MCF 10A (cell line): ENCODE data around the gene SAMD14. TPM values are rescaled to one million over a fixed set of nuclear protein-coding genes. Genes with fewer than 3 reads are reported as not detected.
A peak's percentile ranks its signal among the peaks of the same experiment; 100 is the strongest.

Source experiments
- BruUV-seq: library from RNA; stranded (reverse); fragments of 400-500 nt; replicated peaks from 2 replicates; lab custom pipeline; 2021; lab: Mats Ljungman, UMichigan
- CTCF ChIA-PET: fragments of 300-600 bp; sonication (Branson Sonifier 250); formaldehyde crosslinking; extraction: SDS; loops from one replicate; lab custom pipeline; 2021; ENCODE audit warnings: antibody characterized with exemption, inconsistent platforms; lab: Yijun Ruan, JAX
- POLR2A ChIA-PET: fragments of 300-600, 350-650 bp; sonication (Branson Sonifier 250); formaldehyde crosslinking; extraction: SDS; loops from one replicate; lab custom pipeline; 2020; ENCODE audit warnings: antibody characterized with exemption, inconsistent platforms; lab: Yijun Ruan, JAX
- DNase-seq: peaks from one replicate; pipeline ENCODE4 v3.0.0-alpha.2; 2018; ENCODE audit not compliant: unreplicated experiment
- H3K27ac Mint-ChIP-seq: one replicate; pipeline ENCODE4 v1.8.0; 2022; ENCODE audit warnings: mild to moderate bottlenecking, low read depth, mixed read lengths; ENCODE audit not compliant: unreplicated experiment
- H3K27me3 Mint-ChIP-seq: one replicate; pipeline ENCODE4 v1.8.0; 2022; ENCODE audit warnings: mixed read lengths; ENCODE audit not compliant: insufficient read depth, unreplicated experiment
- H3K36me3 Mint-ChIP-seq: one replicate; pipeline ENCODE4 v1.8.0; 2022; ENCODE audit warnings: mild to moderate bottlenecking, moderate library complexity, mixed read lengths; ENCODE audit not compliant: insufficient read depth, unreplicated experiment
- H3K4me1 Mint-ChIP-seq: one replicate; pipeline ENCODE4 v1.8.0; 2022; ENCODE audit warnings: mixed read lengths; ENCODE audit not compliant: insufficient read depth, unreplicated experiment
- H3K4me3 Mint-ChIP-seq: one replicate; pipeline ENCODE4 v1.8.0; 2022; ENCODE audit warnings: mild to moderate bottlenecking, moderate library complexity, mixed read lengths; ENCODE audit not compliant: unreplicated experiment
- H3K9me3 Mint-ChIP-seq: one replicate; pipeline ENCODE4 v1.8.0; 2022; ENCODE audit warnings: mixed read lengths; ENCODE audit not compliant: unreplicated experiment
- CTCF ChIP-seq: fragments of 200-600 bp; IDR thresholded peaks from one replicate; pipeline ENCODE4 v1.8.0; 2022; ENCODE audit warnings: antibody characterized with exemption, mild to moderate bottlenecking; ENCODE audit not compliant: unreplicated experiment
- intact Hi-C: fragments of 100-400 bp; cut with micrococcal nuclease; formaldehyde crosslinking; loops from 2 replicates; pipeline ENCODE4 v1.14.1; 2022
- total RNA-seq: library from RNA; stranded (reverse); gene quantifications from 2 replicates; pipeline ENCODE4 v1.2.3, GENCODE V29; 2022

Gene SAMD14
- total RNA-seq, 1 experiment from 2014 or later: 0.09 TPM

- intact Hi-C loops: no loop called here
- H3K36me3 Mint-ChIP-seq: peaks cover 13% of the 10 kb centered on the region
- POLR2A ChIA-PET: interaction anchor here (0.6 to 5.7 kb wide), 8 partner anchors 13 to 91 kb away, joined by 3 to 35 read pairs (median 5); no protein-coding TSS in a partner anchor
- H3K27me3 Mint-ChIP-seq: no peaks in the 10 kb centered on the region
- no peaks in the 10 kb centered on the region for H3K9me3 Mint-ChIP-seq
- peaks cover 38% of the 10 kb centered on the region for H3K4me1 Mint-ChIP-seq
- no peak for DNase-seq
- peak overlapping the region; percentile 82 for H3K4me3 Mint-ChIP-seq
- CTCF ChIA-PET: interaction anchor here (1.0 to 1.6 kb wide), 9 partner anchors 9 to 55 kb away, joined by 3 to 12 read pairs (median 5); no protein-coding TSS in a partner anchor
- TF ChIP-seq CTCF: no peak
- H3K27ac Mint-ChIP-seq: peak overlapping the region; percentile 89
- no TSS peak for BruUV-seq
These were observed 17.9 kb upstream of the SAMD14 start for GRCh38 chr17:50147841-50148225.

- POLR2A ChIA-PET: interaction anchor here (5.7 kb wide), 1 partner anchor 31 kb away, joined by 35 read pairs; no protein-coding TSS in a partner anchor
- Mint-ChIP-seq H3K27me3 (no peaks in the 10 kb centered on the region), H3K4me3 (peak overlapping the region; percentile 82), H3K36me3 (peaks cover 17% of the 10 kb centered on the region), H3K4me1 (peaks cover 38% of the 10 kb centered on the region), H3K9me3 (no peaks in the 10 kb centered on the region), H3K27ac (peak overlapping the region; percentile 89)
- BruUV-seq: no TSS peak
- CTCF ChIA-PET: interaction anchor here (0.7 to 1.6 kb wide), 5 partner anchors 8 to 32 kb away, joined by 3 to 12 read pairs (median 3); no protein-coding TSS in a partner anchor
- TF ChIP-seq CTCF: no peak
- no peak for DNase-seq
- intact Hi-C loops: no loop called here
These were observed 17.1 kb upstream of the SAMD14 start for GRCh38 chr17:50146927-50147665.

- no peak overlapping the region for H3K4me3 Mint-ChIP-seq
- POLR2A ChIA-PET: no interaction called here
- H3K27ac Mint-ChIP-seq: peak overlapping the region; percentile 89
- no peaks in the 10 kb centered on the region for H3K9me3 Mint-ChIP-seq
- TF ChIP-seq CTCF: no peak
- H3K4me1 Mint-ChIP-seq: peaks cover 38% of the 10 kb centered on the region
- no peak for DNase-seq
- no TSS peak for BruUV-seq
- intact Hi-C loops: no loop called here
- CTCF ChIA-PET: interaction anchor here (0.6 to 1.2 kb wide), 4 partner anchors 15 to 52 kb away, joined by 3 to 8 read pairs (median 4); no protein-coding TSS in a partner anchor
- H3K27me3 Mint-ChIP-seq: no peaks in the 10 kb centered on the region
- H3K36me3 Mint-ChIP-seq: peaks cover 24% of the 10 kb centered on the region
These were observed 16.4 kb upstream of the SAMD14 start for GRCh38 chr17:50146230-50146926.
